HG02610 (cell line): ENCODE data around the gene TNNC2.
"Not testable (repeated sequence)": the region's sequence is repeated elsewhere in the genome, so short reads cannot be mapped to it uniquely, and the experiment has no call there.

Experiments used
- ATAC-seq: cut with Tn5 transposase; IDR thresholded peaks from one replicate; pipeline ENCODE4 v1.9.1; 2021; ENCODE audit warnings: mild to moderate bottlenecking, moderate library complexity; ENCODE audit not compliant: unreplicated experiment

Gene TNNC2

GRCh38 chr20:45827030-45827652, at the start of gene TNNC2:
TSS of gene TNNC2 (minus strand) at chr20:45827312. CDS start at chr20:45827248, 64 bp downstream.
- ATAC-seq: no peak

DNA sequence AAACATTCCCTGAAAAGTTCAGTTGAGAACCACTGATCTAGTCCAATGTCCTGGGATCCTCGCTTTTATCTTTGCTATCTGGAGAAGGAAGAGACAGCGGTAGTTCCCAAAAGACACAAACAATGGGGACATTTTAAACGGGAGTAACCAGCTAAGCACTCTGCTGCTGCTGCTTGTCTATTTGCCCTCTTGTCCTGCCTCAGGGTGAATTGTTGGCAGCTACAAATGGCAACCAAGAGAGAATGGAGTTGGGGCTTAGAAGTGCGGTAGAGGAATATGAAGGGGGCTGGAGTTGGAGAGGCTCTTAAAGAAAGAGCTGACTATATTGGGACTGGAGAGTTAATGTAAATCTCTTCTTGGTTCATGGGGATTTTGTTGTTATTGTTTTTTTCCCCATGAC, 47.5 kb upstream of the TNNC2 start:
- ATAC-seq: no peak

GRCh38 chr20:45874104-45874481, 47.0 kb upstream of the TNNC2 start:
- not testable (repeated sequence) for ATAC-seq

- no peak for ATAC-seq
These were observed 46.4 kb upstream of the TNNC2 start for GRCh38 chr20:45873409-45874103.

DNA sequence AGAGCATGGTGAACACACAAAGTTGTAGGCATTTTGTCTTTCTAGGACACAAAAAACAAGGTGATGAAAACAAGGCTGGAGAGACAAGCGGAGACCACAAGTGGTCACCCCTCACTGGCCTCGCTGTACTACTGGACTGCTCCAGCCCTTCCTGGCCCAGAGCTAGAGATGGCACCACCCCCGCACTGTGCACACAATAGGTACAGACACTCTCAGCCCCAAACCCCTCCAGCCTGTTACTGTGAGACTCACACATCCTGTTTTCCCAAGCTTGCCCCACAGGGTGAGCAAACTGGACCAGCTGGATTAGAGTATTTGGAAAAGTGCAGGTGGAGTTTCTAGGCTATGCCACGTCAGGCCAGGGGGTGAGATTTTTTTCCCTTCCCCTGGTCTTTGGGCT, 45.5 kb upstream of the TNNC2 start:
- ATAC-seq: no peak

DNA sequence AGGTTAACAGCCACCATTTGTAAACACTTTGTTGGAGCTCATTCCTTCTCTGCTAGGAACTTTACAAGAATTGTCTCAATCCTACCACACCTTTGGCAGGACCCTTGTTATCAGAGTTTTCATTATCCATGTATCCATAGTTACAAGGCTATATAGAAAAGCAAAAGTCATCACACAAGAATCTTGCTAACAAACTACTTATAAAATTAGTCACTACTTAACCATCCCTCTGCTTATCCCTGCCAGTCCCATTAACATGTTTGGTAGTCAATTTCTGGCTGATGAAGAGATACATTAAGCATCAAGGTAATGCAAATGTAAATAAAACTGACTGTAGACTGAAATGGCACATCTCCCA, 40.7 kb upstream of the TNNC2 start:
- no peak for ATAC-seq

GRCh38 chr20:45867136-45867818, 40.2 kb upstream of the TNNC2 start:
- no peak for ATAC-seq

DNA sequence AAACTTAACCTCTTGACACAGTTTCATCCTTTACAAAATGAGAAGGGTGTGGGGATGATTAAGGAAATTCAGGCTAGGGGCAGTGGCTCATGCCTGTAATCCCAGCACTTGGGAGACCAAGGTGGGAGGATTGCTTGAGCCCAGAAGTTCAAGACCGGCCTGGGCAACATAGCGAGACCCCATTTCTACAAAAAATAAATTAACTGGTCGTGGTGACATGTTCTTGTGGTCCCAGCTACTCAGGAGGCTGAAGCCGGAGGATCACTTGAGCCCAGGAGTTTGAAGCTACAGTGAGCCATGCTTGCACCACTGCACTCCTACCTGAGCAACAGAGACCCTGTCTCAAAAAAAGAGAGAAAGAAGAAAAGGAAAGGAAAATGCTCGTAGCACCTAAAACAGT, 39.3 kb upstream of the TNNC2 start:
- no peak for ATAC-seq

DNA sequence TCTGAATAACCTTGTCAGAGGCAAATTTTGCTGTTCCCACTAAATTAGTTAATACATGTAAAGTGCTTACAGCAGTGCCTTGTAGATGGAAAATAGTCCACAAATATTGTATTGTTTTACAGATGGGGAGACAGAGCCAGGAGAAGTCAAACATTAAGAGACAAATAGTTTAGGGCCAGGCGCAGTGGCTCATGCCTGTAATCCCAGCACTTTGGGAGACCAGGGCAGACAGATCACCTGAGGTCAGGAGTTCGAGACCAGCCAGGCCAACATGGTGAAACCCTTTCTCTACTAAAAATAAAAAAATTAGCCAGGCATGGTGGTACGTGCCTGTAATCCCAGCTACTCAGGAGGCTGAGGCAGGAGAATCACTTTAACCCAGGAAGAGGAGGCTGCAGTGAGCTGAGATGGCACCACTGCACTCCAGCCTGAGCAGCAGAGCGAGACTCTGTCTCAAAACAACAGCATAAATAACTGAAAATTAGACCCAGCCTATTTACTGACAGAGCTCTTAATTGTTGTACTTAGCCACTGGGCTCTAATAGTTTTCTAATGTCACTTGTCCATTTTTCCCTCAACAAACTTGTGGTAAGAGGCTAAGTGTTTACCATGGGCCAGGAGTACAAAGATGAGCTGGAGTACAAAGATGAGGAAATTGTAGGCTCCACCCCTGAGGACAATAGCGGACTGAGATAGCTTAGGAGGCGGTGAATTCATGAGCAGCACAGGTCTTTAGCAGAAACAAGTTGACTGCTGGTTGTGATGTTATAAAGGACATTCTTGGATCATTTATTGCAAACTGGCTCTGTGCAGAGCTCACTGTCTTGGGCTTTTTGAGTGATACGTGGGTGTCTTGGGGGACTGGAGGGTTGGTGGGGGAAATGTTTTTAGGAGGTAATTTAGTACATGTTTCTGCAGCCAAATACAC, 36.7 kb upstream of the TNNC2 start:
- ATAC-seq: no peak

GRCh38 chr20:45861221-45862075, 34.3 kb upstream of the TNNC2 start:
- no peak for ATAC-seq

DNA sequence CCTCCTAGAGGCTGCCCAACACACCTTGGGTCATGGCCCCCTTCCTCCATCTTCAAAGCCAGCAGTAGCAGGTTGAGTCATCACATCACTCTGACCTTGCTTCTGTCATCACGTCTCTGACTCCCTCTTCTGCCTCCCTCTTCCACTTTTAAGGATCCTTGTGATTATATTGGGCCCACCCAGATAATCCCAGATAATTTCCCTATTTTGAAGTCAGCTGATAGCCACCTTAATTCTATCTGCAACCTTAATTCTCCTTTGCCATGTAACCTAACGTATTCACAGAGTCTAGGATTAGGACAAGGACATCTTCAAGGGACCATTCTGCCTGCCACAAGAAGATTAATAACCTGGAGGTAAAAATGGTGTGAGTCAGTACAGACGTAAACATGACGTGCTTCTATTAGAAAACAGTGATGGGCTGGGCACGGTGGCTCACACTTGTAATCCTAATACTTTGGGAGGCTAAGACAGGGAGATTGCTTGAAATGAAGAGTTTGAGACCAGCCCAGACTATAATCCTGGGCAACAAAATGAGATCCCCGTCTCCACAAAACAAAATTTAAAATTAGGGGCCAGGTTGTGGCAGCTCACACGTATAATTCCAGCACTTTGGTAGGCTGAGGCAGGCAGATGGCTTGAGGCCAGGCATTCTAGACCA, 33.6 kb upstream of the TNNC2 start:
- ATAC-seq: no peak

DNA sequence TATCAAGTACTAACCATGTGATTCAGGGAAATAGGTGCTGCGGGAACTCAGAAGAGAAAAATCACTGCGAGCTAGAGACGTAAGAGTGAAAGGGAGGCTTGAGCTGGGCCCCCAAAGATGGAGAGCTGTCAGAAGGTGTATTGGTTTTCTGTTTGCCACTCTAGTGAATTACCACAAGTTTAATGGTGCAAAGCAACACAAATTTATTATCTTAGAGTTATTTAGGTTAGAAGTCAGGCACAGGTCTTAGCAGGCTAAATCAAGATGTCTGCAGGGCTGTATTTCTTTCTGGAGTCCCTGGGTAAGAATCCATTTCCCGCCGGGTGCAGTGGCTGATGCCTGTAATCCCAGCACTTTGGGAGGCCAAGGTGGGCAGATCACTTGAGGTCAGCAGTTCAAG, 32.8 kb upstream of the TNNC2 start:
- ATAC-seq: no peak

- peak; percentile 24 for ATAC-seq
These were observed 30.7 kb upstream of the TNNC2 start for GRCh38 chr20:45857882-45858216.

- ATAC-seq: peak; percentile 97
These were observed 30.2 kb upstream of the TNNC2 start, which contains the start of the genes ACOT8 and ZSWIM3 for GRCh38 chr20:45857114-45857881. TSS of gene ACOT8 (minus strand) at chr20:45857392. CDS start at chr20:45857315, 77 bp downstream. TSS of gene ZSWIM3 (plus strand) at chr20:45857614. CDS start at chr20:45857826, 212 bp downstream.

DNA sequence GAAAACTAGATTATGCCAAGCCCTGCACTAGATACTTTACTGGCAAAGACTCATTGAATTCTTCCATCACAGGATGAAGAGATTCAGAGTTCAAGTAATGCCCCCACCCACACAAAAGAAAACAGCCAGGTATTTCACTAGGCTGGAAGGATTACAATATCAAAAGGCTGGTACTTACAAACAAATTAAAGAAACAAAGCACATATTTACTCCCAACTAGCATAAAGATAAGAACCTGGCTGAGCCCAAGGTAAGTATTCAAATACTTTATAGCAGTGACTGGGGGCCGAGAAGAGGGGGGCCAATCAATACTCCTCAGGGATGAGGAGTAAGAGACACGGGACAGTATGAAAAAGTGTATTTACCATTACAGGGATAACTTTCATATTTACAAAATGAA, 26.4 kb upstream of the TNNC2 start:
- ATAC-seq: no peak

- ATAC-seq: no peak
These were observed 25.2 kb upstream of the TNNC2 start for GRCh38 chr20:45852326-45852725.

GRCh38 chr20:45851501-45851900, 24.4 kb upstream of the TNNC2 start:
- ATAC-seq: no peak

DNA sequence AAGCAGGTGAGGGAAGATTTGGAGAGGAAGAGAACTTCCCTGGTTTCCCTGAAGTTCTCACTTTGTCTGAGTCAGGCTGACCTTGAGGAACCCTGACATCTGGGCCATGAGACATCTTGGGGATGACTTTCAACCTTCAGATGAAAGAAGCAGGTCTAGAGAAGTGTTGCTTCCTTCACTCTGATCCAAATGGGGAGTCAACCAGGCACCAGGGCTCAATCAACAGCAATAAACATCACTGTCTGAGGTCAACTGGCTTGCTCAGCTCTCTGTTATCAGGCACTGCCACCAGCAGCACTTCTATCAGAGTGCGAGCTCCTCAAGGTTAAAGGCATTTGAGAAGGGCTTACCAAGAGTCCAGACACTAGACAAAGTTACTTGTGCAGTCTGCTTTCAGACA, 23.8 kb upstream of the TNNC2 start:
- ATAC-seq: no peak

GRCh38 chr20:45850238-45850637, 23.1 kb upstream of the TNNC2 start:
- ATAC-seq: no peak
